HuH-7.5 (cell line): ENCODE results near the gene RBM23.
"Not testable (repeated sequence)": the region's sequence is repeated elsewhere in the genome, so short reads cannot be mapped to it uniquely, and the experiment has no call there.

Source experiments
- DNase-seq: peaks from one replicate; pipeline ENCODE4 v3.0.0; 2011; ENCODE audit warnings: low spot score

The RBM23 gene

DNA sequence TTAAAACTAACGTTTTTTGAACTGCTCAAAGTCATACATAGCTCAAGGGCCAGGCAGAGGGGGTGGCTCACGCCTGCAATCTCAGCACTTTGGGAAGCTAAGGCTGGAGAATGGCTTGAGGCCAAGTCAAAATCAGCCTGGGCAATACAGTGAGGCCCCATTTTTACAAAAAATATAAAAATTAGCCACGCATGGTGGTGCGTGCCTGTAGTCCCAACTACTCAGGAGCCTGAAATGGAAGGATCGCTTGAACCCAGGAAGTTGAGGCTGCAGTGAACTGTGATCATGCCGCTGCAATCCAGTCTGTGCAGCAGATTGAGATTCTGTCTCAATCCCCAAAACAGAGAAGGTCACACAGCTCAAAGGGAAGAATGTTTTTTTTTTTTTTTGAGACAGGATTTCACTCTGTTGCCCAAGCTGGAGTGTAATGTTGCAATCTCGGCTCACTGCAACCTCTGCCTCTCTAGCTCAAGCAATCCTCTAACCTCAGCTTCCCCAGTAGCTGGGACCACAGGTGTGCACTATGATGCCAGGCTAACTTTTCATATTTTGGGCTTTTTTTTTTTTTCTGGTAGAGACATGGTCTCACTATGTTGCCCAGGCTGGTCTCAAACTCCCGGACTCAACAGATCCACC lies 2.9 kb downstream of the RBM23 start:
- DNase-seq: no peak

DNA sequence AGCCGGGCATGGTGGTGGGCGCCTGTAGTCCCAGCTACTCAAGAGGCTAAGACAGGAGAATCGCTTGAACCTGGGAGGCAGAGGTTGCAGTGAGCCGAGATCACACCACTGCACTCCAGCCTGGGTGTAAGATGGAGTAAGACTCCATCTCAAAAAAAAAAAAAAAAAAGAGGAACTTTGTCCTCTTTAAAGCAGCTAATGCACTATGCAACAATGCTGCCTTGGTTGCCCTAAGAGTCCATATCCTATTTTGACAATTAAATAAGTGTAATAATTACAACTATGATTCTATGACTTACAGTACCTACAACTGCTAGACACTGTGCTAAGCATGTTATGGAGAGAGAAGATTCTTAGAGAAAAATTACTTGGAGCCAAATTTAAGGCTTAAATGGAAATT lies 4.1 kb downstream of the RBM23 start:
- not testable (repeated sequence) for DNase-seq

DNA sequence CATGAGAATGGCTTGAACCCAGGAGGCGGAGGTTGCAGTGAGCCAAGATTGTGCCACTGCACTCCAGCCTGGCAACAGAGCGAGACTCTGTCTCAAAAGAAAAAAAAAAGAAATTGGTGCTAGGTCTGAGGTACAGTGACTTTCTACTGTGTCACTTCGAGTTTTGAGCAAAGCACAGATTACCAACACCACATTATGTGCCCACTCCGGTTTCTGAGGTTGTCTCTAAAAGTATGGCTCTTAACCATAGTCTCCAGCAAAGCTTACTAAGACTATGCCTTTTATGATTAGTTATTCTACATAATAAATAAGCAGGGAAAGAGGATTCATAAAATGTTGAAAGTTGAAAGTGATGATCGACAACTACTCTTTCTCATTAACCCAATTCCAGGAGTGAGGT lies 8.0 kb downstream of the RBM23 start:
- no peak for DNase-seq

DNA sequence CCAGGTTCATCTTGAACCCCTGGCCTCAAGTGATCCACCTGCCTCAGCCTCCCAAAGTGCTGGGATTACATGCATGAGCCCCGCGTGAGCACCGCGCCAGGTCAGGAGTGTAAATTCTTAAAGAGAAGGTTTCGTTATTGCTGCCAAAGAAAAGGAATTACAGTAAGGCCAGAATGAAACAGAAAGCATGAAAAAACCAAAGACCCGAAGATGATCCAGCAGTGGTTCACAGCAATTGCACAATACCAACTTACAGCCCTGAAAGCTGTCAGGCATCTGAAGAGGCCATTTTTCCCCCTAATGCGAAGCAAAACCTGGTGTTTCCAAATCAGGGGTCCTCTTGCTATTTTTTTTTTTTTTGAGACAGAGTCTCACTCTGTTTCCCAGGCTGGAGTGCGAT lies 10.3 kb downstream of the RBM23 start:
- DNase-seq: no peak

DNA sequence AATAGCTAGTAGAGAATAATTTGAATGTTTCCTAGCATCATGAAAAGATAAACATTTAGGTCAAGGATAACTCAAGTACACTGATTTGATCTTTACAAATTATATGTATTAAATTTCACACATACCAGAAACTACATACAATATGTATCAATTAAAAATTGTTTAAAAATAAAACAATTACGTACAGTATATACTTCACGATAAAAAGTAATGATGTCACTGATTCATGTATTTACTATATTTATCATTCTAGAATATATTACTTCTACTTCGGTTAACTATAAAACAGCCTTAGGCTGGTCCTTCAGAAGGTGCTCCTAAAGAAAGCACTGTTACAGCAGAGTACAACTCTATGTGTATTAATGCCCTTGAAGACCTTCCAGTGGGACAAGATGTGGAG lies 11.5 kb downstream of the RBM23 start:
- no peak for DNase-seq

DNA sequence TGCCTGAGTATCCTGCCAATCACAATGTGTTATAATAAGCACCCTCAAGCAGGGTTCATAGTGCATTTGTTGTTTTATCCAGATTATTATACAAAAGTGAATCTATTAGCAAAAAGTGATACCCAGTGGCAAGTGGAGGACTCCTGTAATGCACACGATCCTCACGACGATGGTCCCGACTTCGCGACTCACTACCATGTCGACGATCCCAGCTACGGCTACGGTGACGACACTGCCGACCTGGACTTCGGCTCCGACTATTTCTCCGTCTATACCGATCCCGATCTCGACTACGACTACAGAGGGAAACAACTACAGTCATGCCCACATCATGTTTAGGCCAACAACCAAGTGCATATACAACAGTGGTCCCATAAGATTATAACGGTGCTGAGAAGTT lies 12.9 kb downstream of the RBM23 start:
- DNase-seq: no peak

DNA sequence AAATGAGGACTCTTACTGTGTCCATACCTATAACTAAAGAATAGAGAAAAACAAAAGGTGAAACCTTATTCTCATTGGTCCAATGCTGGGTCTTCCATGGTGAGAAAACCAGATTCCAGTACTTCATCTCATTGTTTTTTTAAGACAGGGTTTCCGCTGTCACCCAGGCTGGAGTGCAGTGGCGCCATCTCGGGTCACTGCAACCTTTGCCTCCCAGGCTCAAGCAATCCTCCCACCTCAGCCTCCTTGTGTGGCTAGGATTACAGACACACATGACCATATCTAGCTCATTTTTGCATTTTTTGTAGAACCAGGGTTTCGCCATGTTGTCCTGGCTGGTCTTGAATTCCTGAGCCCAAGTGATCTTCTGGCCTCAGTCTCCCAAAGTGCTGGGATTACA lies 13.3 kb downstream of the RBM23 start:
- DNase-seq: no peak

DNA sequence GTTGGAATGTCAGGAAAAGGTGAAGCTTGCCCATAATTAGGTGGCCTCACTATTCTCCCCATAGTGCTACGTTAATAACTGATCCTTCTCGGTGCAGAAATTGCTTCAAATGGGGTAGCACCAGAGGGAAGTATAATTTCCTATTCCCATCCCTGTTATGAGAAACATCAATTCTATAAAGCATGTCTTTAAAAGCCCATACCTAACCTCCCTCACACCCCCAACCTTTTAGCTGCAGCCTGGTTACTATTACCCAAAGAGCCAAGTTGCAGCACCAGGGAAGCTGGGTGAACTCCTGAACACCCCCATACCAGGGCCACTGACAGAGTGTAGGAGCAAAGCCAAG lies 15.2 kb downstream of the RBM23 start:
- no peak for DNase-seq

DNA sequence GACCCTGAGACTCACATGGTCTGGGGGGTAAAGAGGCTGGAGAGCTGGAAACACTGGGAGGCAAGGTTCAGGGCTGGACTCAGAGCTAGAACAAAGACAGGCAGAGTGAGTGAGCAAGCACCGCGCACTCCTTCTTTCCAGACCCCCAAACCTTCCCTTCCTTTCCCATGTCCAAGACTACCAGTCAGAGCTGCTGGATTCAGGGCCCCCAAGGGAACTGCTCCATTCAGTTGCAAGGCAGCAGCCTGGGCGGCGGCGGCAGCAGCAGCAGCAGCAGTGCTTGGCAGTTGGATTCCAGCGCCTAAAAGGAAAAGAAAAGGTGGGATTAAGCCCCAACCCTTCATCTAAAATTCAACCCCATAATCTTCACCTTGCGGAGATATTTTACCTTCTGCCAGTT lies 17.1 kb downstream of the RBM23 start:
- DNase-seq: no peak

DNA sequence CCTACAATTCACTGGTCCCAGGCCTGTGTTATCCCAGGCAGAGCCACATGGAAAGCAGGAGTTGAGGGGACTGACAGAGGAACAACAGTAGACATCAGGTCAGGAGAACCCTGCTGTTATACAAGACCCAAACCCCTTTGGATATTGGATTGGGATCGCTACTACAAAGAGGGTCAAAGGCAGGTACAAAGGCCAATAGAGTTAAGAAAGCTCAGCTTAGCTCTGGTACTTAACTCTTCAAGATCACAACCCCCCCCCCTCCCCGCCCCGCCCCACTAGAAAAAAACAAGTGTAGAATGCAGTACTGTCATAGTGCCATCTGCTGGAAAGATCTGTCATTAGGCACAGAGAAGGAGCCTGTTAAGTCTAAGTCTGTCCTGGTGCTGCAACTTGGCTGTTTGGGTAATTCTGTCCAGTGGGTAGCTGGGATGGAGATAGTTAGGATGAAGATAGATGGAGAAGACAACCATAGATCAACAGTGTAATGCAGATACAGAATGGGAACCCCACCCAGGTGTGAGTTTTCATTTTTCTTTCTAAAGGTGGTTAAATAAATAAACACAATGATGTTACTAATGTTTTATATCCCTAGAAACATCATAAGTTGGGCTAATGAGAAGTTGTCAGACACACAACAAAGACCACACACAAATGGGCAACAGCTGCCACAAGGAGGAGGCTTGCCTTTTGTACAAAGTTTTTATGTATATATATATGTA lies 18.7 kb downstream of the RBM23 start:
- DNase-seq: no peak

DNA sequence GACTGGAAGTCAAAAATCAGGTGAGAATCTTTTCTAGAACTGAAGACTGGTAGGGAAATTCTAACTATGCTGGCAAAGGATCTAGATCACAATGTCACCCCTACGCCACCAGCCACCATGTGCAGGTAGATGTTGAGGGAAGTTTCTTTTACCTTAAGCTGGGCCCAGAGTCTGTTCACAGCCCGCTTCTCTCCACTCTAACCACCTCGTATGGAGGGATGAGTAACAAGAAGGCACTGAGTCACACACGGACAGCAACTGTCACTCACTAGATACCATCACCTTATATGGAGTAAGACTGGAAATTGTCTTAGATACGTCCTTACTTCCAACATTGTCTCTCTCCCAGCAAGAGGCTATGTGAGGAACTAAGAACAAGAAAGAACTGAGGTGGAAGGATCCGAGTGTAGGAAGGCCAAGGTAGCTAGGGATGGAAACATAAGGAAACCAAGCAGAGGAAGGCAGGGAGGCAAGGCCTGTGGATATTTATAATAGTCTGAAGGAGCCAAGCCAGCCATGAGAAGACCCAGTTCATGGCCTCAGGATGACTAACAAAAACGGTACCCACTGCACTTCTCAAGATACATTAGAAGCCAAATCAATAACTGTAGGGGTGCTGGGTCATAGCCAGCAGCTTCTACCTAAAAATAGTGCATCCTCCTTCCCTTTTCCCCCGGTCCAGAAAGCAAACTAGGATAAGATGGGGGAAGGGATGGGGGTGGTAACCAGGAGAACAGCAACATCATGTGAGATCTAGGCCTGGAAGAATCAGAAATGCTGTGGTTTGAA lies 20.5 kb downstream of the RBM23 start:
- no peak for DNase-seq

DNA sequence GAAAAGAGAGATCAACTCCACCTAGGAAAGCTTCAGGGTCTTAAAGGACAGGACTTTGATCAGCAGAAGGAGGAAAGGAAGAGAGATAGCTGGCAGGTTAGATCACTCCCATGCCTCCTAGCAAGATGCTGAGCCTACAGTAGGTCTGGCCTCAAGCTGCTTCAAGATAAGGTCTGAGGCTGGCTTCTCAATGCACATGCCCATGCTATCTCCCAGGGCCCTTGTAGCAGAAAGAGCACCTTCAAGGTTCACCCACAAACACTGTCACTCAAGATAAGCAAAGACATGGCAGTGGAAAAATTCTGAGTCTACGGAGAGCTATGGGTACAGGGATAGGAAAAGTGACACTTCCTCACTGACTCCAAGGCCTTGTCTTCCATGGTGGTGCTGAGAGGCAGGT lies 21.6 kb downstream of the RBM23 start:
- DNase-seq: no peak

DNA sequence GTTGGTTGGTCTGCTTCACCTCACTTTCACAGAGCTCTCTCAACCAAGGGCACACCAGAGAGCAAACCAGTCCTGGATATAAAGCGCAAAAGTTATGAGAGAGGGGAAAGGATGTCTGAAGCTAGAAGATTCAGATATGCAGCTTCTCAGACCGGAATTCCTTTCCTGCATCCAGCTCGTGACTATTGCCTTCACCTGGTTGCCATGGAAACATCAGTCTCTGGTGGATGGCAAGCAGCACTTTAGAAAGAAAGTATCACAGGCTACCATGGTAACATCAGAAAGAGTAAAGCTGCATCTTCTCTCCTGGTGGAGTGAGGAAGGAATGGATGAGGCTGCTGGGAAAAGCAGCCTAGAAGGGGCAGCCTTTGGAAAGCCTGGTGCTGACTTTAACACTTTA lies 22.2 kb downstream of the RBM23 start:
- no peak for DNase-seq

DNA sequence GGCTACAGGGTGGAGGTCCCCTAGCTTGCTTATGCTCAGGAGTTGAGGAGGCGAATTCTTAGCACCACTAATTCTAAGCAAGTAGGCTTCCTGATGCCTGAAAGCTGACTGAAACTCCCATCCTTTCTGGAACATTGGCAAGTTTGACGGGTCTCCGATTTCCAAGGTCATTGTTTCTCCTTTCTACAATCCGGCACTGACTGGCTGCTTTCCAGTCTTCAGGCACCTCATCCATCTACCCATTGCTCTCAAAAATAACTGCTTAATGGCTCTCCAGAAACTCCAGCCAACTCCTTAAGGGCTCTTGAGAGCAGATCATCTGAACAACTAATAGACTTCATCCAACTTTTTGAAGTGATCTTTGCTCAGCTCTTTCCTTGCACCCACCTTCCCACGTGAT lies 22.6 kb downstream of the RBM23 start:
- DNase-seq: no peak

DNA sequence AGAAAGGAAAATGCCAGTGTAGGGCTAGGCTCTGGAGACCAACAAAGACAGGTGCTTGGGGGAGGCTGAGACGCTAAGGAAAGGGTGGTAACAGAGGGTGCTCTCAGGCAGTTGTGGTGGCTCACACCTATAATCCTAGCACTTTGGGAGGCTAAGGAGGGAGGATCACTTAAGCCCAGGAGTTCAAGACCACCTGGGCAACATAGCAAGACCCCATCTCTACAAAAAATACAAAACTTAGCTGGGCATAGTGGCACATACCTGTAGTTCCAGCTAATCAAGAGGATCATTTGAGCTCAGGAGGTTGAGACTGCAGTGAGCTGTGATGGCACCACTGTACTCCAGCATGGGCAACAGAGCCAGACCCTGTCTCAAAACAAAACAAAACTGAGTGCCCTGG lies 23.5 kb downstream of the RBM23 start:
- no peak for DNase-seq

DNA sequence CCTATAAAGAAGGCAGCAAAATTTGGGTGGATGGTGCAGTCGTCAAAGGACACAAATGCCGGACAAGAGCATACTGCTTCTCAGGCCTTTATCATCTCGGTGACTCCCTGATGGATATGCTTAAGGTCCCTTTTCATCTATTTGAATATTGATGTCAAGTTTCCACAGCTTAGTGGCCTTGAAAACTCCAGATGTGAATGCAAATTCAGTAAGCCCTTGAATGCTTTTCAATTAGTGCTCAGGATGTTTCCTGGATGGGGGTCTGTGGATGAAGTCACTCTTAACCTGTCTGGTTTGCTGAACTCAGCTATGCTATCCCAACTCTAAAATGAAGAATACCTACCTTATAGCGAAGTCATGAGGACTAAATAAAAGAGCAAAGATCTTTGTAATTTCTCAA lies 25.2 kb downstream of the RBM23 start:
- DNase-seq: no peak

DNA sequence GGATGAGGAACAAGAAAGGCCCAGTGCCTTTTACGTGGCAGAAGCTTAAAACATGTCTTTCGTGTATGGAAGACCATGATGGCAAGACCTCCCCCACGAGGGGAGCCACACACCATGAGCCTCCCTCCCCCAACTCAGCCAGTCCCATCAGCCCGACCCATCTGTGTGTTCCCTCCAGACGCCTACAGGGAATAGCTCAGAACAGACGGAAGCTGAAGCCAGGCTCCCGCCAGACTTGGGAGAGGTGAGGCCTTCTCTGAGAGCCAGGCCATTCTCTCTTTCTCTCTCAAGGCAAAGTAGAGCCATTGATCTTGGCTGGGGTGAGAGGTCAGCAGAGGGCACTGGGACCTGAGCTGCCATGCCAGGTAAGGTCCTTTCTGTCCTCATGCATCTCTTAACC lies 26.5 kb downstream of the RBM23 start:
- no peak for DNase-seq

DNA sequence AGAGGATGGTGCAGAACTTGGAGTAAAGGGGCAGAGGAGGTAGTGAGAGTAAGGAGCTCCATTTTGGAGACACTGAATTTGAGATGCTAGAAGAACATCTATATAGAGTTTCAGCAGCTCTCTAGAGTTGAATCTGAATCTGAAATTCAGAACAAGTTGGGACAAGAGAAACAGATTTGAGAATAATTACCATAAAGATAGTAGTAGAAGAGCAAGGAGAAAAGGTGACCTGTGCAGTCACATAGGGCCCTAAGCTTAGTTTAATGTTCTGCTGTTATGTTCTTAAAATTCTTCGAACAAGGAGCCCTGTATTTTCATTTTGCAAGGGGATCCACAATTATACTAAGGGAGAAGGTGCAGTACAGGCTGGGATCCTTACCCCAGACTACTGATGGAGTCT lies 28.5 kb downstream of the RBM23 start:
- no peak for DNase-seq

DNA sequence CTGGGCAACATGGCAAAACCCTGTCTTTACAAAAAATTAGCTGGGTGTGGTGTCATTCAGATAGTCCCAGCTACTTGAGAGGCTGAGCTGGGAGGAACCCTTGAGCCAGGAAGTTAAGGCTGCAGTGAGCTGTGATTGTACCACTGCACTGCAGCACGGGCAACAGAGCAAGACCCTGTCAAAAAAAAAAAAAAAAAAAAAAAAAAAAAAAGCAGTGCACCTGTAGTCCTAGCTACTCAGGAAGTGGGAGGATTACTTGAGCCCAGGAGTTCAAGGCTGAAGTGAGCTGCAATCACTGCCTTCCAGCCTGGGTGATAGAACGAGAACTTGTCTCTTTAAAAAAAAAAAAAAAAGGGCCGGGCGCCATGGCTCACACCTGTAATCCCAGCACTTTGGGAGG lies 30.3 kb downstream of the RBM23 start:
- DNase-seq: no peak

DNA sequence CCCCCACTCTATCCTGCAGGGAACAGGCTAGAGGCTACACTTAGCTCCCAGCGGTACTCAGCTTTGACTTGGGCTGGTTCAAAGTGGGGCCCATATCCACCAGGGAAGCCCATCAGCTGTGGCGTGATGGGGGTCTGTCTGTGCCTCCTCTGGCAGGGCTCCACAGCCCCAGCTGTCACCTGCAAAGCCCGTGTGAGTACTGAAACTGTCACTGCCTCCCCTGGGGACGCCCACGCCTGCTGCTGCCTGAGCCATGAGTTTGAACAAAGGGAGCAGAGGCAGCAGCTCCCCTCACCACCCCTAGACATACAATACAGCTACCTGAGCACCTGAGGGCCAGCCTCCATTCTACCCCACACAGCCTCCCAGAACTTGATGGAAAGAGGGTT lies 31.0 kb downstream of the RBM23 start:
- no peak for DNase-seq

DNA sequence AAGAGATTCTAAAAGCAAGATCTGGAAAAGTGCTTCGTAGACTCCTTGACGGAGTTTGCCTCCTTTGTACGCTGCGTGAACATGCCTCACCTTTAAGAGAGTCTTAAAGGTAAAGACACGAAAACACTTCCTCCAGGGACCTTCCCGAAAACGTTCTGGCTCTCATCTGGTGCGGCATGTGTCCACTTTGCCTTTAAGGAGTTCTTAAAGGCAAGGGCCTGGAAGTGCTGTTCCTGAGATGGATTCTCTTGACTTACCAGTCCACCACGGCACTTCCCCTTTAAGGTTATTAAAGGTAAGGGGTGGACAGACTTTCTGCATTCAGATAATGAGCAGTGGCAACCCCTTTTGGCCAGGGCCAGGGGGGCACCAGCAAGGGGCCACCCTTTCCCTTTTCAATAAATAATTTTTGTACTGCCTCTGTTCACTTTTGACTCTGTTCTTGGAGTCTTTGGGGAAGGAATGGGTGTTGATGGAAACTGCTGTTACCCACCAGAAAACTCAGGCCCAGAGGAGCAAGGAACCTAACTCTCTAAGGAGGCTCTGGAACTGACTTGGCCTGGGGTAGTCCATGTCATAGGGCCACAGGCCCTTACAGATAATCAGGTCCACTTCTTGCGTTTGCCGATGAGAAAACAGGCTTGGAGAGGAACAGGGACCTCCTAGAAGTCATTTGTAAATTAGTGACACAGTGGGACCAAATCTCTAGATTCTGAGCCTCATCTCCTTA lies 31.5 kb downstream of the RBM23 start:
- no peak for DNase-seq

DNA sequence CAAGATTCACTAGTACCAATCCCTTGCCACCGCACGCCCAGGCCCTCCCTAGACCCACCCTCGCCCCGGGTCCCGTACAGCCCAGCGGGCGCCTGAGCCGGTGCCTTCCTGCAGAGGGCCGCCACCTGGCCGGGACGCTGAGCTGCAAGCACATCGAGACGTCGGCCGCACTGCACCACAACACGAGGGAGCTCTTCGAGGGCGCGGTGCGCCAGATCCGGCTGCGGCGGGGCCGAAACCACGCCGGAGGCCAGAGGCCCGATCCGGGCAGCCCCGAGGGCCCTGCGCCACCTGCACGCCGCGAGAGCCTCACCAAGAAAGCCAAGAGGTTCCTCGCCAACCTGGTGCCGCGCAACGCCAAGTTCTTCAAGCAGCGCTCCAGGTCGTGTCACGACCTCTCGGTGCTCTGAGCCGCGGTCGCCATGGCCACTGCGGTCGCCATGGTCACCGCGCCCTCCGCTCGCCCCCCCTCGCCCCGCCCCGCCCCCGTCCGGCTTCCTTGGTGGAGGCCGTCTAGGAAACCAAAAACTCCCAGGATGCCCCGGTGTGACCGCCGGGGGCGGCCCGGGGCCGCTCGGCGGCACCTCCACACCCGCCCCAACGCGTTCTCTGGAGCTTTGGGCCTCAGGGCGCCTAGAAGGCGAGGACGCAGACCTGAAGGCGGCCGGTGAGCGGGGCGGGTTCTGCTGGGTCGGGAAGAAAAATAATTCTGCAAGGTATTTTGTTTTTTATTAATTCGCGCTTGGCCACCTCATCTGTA lies 32.3 kb downstream of the RBM23 start:
- no peak for DNase-seq
